IPS-11a (cell line): ENCODE measurements around the gene MTREX.

Experiments
- H3K4me3 ChIP-seq: one replicate; pipeline ENCODE4 v1.5.1; 2013; ENCODE audit warnings: low read depth, low read length, control low read depth

MTREX gene

DNA sequence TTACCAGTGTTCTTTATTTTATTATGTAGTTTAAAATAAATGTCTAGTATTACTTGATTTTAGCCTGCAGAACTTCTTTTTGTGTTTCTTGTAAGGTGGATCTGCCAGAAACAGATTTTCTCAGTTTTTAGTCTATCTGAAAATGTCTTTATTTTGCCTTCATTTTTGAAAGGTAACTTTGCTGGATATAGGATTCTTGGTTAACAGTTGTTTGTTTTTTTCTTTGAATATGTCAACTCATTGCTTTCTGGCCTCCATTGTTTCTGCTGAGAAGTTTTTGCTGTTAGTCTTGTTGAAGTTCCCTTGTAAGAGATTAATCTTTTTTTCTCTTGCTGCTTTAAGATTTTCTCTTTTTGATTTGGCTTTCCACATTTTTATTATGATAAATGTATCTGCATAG is 75.5 kb downstream of the MTREX start:
- H3K4me3 ChIP-seq, result no peak overlapping the region

DNA sequence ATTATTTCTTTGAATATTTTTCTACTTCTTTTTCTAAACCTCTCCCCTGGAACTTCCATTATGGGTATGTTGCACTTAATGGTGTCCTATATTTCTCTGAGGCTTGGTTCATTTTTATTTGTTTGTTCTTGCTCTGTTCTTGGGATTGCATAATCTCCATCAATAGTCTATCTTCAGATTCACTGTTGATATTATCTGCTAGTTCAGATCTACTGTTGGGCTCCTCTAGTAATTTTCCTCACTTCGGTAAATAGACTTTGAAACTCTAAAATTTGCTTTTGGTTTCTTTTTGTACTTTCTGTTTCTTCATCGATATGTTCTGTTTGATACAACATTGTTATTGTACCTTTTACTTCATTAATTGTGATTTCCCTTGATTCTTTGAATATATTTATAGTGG is 76.3 kb downstream of the MTREX start:
- no peak overlapping the region for H3K4me3 ChIP-seq

- no peak overlapping the region for H3K4me3 ChIP-seq
Observed at GRCh38 chr5:55385227-55385626, 77.4 kb downstream of the MTREX start.

- no peak overlapping the region for H3K4me3 ChIP-seq
Observed at GRCh38 chr5:55385846-55386245, 78.1 kb downstream of the MTREX start.

DNA sequence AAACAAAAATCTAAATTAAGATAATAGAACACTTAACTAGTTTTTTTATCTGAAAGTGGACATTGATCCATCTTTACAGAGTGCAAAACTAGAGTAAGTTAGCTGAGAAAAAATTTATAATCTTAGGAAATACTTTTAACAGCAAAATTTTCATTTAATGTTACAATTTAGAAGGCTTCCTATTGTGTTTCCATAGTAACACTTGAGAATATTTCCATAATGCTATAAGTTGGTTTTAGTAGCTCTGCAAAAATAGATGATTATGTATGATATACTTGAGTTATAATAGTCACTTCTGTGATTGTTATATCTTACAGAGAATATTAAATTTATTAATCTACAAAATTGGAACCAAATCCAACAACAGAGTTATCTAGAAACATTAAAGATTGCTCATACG is 78.6 kb downstream of the MTREX start:
- no peak overlapping the region for H3K4me3 ChIP-seq

- no peak overlapping the region for H3K4me3 ChIP-seq
Observed at GRCh38 chr5:55387865-55388264, 80.1 kb downstream of the MTREX start.

GRCh38 chr5:55391707-55392106 is 83.9 kb downstream of the MTREX start:
- no peak overlapping the region for H3K4me3 ChIP-seq

DNA sequence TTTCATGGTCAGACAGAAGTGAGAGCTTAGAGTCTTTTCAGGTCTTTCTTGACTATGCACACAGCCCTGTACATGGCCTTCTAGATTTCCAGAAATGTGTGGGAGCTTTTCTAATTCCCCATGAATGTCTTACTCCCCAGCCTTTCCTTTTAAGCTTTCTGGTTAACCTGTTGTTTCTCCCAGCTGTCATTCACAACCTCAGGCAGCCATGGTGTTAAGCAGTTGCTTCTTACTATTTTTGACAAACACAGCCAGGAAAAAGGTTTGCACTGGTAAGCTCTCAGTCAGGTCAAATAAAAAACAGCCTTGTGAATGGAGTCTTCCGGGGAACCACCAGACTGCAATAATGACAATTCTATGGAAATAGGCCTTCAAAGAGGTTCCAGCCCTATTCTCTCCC is 84.9 kb downstream of the MTREX start:
- no peak overlapping the region for H3K4me3 ChIP-seq

DNA sequence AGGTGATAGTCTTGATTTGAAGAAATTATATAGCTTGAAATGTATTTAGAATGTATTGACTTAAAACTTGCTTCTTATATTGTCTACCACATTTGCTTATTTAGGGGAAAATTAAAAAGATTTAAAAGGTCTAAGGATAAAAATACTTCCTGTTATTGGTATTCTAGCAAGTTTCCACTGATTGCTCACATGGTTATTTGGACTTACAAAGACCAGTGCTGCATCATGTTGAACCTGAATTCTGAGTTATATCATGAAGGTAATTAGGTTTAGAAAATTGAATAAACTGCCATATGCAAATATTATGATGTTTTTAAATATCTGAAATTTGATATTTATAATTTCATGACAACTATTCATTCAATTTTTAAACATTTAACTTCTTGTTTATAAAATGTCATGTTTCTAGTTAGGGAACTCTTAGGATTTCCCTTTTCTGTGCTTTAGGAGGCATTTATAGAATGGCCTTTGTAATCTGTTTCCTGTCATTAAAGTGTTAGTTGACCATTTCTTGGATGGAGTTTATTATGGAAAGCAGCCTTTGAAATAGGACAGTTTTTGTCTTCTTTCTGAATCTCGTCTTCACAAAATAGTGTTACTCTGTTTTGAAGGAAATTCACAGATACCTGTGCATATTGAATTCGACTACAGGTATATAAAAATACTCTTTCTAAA is 85.8 kb downstream of the MTREX start:
- H3K4me3 ChIP-seq, result no peak overlapping the region

DNA sequence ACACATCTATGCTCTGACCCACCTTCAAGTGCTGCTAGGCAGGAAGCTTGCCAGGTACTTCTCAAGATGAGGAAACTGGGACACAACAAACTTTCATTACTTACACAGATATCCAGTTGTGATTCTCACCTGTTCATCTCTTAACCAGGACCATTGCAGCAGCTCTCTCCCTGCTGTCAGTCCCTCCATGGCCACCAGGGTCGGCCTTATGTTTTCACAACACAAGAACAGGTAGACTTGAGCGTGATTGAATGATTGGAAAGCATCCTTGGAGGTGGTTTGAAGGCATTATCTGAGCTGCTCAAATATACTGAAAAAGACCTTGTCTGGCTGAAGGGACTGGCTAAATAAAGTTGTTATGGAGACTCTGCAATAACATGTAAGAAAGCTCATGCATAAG is 94.4 kb downstream of the MTREX start:
- no peak overlapping the region for H3K4me3 ChIP-seq

- H3K4me3 ChIP-seq, result no peak overlapping the region
Observed at GRCh38 chr5:55406292-55406691, 98.5 kb downstream of the MTREX start.

- no peak overlapping the region for H3K4me3 ChIP-seq
Observed at GRCh38 chr5:55407059-55407684, 99.4 kb downstream of the MTREX start.

- H3K4me3 ChIP-seq, result no peak overlapping the region
Observed at GRCh38 chr5:55407984-55408383, 100.2 kb downstream of the MTREX start.

GRCh38 chr5:55409775-55410174 is 102.0 kb downstream of the MTREX start:
- H3K4me3 ChIP-seq, result no peak overlapping the region

DNA sequence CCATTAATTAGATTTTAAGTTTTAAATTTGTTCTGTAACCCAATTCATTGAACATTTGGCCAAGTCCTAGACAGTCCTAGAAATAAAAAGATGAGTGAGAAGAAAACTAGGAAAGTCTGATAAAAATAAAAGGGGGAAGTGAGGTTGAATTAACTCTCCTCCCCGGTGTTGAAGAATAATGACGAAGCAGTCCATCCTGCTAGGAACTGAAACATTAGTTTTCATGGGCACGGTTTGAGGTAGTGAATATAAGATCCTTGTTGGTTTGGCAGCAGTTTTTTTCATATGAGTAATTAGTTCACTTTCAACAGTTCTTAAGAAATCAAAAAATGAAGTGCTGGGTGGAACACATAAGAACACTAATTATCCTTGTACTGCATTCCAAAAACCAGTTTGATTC is 103.1 kb downstream of the MTREX start:
- no peak overlapping the region for H3K4me3 ChIP-seq

DNA sequence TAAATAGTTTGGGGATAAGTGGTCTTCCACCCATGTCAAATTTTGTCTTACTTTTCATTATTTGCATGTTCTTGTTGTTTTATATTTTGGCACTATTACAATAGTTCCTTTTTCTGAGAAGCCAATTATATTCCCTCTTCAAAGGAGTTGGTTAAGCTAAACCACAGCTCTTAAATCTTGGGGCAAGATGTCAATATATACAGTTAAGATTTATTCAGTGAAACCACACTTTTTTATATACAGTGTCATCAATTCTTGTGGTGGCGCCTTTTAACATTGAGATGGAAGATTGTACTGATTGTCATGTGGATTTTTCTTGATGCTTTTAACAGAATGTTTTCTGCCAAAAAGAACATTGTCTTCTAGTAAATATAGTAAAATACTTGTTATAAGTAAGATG is 104.1 kb downstream of the MTREX start:
- no peak overlapping the region for H3K4me3 ChIP-seq

GRCh38 chr5:55413644-55414043 is 105.9 kb downstream of the MTREX start:
- H3K4me3 ChIP-seq, result no peak overlapping the region

DNA sequence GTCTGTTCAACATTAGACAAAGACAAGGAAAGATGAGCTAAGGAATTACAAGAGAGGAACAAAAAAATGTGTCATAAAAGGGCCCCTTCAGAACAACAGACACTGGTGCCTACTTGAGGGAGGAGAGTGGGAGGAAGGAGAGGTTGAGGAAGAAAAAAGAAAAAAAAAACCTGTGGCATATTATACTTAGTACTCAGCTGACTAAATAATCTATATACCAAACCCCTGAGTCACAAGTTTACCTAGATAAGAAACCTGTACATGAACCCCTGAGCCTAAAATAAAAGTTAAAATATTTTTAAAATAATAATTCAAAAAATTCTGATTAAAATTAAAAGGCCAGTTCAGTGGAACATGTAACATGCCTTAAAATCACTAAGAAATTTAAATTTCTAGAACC is 107.3 kb downstream of the MTREX start:
- no peak overlapping the region for H3K4me3 ChIP-seq

DNA sequence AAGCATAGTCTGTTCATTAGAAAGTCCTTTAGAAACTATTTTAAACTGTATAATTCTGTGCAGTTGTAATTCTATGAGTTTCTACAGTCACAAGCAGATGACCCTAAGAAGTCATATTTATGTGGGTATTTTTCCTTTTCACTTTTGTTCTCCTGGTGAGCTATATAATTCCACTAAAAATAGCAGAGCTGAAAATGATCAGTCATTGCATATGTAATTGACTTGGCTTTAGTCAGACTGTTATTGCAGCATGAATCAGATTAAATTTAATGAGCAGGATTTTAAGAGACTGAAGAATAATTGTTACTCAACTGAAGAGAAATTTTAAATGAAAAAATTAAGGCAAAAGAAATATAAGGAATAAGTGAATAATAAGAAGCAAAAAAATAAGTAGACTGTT is 108.5 kb downstream of the MTREX start:
- no peak overlapping the region for H3K4me3 ChIP-seq

DNA sequence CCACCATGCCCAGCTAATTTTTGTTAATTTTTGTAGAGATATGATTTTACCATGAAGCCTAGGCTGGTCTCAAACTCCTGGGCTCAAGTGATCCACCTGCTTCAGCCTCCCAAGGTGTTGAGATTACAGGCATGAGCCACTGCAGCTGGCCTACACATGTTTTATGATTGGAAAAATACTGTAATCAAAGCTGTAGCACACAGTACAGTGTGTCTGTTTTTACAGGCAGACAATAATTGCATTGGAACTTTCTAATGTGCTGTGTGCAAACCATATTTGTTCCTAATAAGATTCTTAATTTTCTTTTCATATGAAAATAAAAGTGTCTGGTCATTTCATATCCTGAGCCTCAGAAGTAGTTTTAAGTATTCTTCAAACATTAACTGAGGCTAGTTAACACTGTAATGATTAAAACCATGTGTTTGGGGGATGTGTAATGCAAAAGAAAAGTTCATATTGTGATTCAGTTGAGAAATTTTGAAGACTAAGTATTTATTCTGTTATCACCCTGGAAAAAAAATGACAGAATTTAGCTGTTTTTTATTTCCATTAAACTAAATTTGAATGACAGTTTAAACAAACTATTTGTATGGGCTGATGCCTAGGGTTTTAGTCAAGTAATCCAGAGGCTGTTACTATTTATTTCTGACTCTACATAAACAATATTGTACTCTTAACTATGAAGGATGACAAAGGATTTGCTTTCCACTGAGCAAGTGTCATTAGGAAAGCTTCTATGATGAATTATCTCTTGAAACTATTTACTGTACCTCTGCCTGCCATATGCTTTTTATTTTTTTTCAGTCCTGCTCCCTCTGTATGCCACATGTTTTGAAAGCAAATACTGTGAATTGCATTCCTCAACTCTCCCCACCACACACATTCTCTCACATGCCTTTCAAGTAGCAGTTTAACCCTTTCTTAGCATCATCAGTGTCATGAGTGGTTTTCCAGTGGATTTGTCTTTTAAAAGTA is 111.5 kb downstream of the MTREX start:
- H3K4me3 ChIP-seq, result no peak overlapping the region

DNA sequence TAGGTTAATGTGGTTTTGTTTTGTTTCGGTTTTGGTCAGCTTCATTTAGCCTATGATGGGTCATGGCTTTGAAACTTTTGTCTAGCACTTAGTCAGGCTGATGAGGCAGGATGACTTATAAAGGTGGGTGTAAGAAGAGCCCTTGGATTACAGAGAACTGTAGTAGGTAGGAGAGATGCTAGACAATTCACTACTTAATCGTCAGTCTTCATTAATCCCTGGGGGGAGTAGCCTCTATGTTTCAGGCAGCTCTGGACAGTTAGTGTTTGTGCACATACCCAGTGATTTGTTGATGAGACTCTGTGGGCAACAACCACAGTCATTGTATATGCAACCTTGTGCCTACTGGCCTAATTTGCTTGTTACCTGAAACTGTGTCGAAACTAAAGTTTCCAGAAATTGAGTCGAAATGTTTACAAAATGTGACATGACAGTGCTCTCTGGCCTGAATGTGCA is 113.3 kb downstream of the MTREX start:
- no peak overlapping the region for H3K4me3 ChIP-seq

GRCh38 chr5:55426455-55426854 is 118.7 kb downstream of the MTREX start:
- no peak overlapping the region for H3K4me3 ChIP-seq
